HEK293T (cell line): ENCODE data around the gene CCDC85A.

Experiments used
- CTCF ChIA-PET: fragments of 350-600 bp; formaldehyde crosslinking; extraction: SDS; loops from one replicate; lab custom pipeline; 2021; ENCODE audit warnings: antibody characterized with exemption, inconsistent platforms; lab: Yijun Ruan, JAX
- POLR2A ChIA-PET: fragments of 350-600 bp; formaldehyde crosslinking; extraction: SDS; loops from one replicate; lab custom pipeline; 2020; ENCODE audit warnings: antibody characterized with exemption, inconsistent platforms; lab: Yijun Ruan, JAX
- DNase-seq: peaks from one replicate; pipeline ENCODE4 v3.0.0; 2012; ENCODE audit warnings: mixed read lengths; ENCODE audit errors: extremely low spot score
- ARNT ChIP-seq: fragments of 450-650 bp; IDR thresholded peaks from 2 replicates; pipeline ENCODE4 v1.6.1; 2017; ENCODE audit warnings: mild to moderate bottlenecking
- BHLHE40 ChIP-seq: fragments of 450-650 bp; IDR thresholded peaks from 2 replicates; pipeline ENCODE4 v1.6.1; 2016; ENCODE audit warnings: mild to moderate bottlenecking, moderate library complexity, borderline replicate concordance
- CTBP1 ChIP-seq: fragments of 450-650 bp; IDR thresholded peaks from 2 replicates; pipeline ENCODE4 v1.6.1; 2016; ENCODE audit warnings: borderline replicate concordance
- ELF4 ChIP-seq: fragments of 450-650 bp; IDR thresholded peaks from 2 replicates; pipeline ENCODE4 v1.6.1; 2017; ENCODE audit warnings: antibody characterized with exemption
- FOXA1 ChIP-seq: fragments of 450-650 bp; IDR thresholded peaks from 2 replicates; pipeline ENCODE4 v1.6.1; 2016; ENCODE audit warnings: mild to moderate bottlenecking
- FOXK2 ChIP-seq: fragments of 450-650 bp; IDR thresholded peaks from 2 replicates; pipeline ENCODE4 v1.6.1; 2016; ENCODE audit warnings: mild to moderate bottlenecking
- FOXM1 ChIP-seq: fragments of 450-650 bp; IDR thresholded peaks from 2 replicates; pipeline ENCODE4 v1.6.1; 2017; ENCODE audit warnings: mild to moderate bottlenecking, borderline replicate concordance
- HDGF ChIP-seq: fragments of 450-650 bp; IDR thresholded peaks from 2 replicates; pipeline ENCODE4 v1.6.1; 2017; ENCODE audit warnings: antibody characterized with exemption, borderline replicate concordance
- L3MBTL2 ChIP-seq: fragments of 450-650 bp; conservative IDR thresholded peaks from 2 replicates; pipeline ENCODE4 v1.6.1; 2016; ENCODE audit warnings: mild to moderate bottlenecking
- LEF1 ChIP-seq: fragments of 450-650 bp; IDR thresholded peaks from 2 replicates; pipeline ENCODE4 v1.6.1; 2017; ENCODE audit warnings: mild to moderate bottlenecking, borderline replicate concordance
- NFRKB ChIP-seq: fragments of 450-650 bp; IDR thresholded peaks from 2 replicates; pipeline ENCODE4 v1.6.1; 2016; ENCODE audit warnings: mild to moderate bottlenecking, moderate library complexity
- PKNOX1 ChIP-seq: fragments of 450-650 bp; IDR thresholded peaks from 2 replicates; pipeline ENCODE4 v1.6.1; 2016
- SP1 ChIP-seq: fragments of 450-650 bp; IDR thresholded peaks from 2 replicates; pipeline ENCODE4 v1.6.1; 2017
- SUZ12 ChIP-seq: fragments of 450-650 bp; IDR thresholded peaks from 2 replicates; pipeline ENCODE4 v1.6.1; 2016; ENCODE audit warnings: mild to moderate bottlenecking
- TARDBP ChIP-seq: fragments of 450-650 bp; IDR thresholded peaks from 2 replicates; pipeline ENCODE4 v1.6.1; 2016
- ZNF384 ChIP-seq: fragments of 450-650 bp; IDR thresholded peaks from 2 replicates; pipeline ENCODE4 v1.6.1; 2016

Gene CCDC85A

GRCh38 chr2:56177420-56178220 lies 6.2 kb upstream of the CCDC85A start:
- ChIA-PET POLR2A (interaction anchor here (1.0 kb wide), 1 partner anchor 9 kb away, joined by 4 read pairs; no protein-coding TSS in a partner anchor), CTCF (no interaction called here)
- TF ChIP-seq LEF1 (no peak), FOXA1 (no peak), TARDBP (no peak), SP1 (no peak), FOXK2 (no peak), BHLHE40 (no peak), NFRKB (no peak), CTBP1 (no peak), HDGF (no peak), FOXM1 (no peak), PKNOX1 (no peak), SUZ12 (no peak), ARNT (no peak), ELF4 (no peak), L3MBTL2 (no peak), ZNF384 (no peak)
- no peak for DNase-seq

- POLR2A ChIA-PET, result no interaction called here
- CTCF ChIA-PET, result no interaction called here
Measured at GRCh38 chr2:56179931-56180330, 3.9 kb upstream of the CCDC85A start.

GRCh38 chr2:56182420-56182819 lies 1.4 kb upstream of the CCDC85A start:
- TF ChIP-seq FOXK2 (no peak), L3MBTL2 (no peak), NFRKB (no peak), TARDBP (no peak), FOXM1 (no peak), PKNOX1 (no peak)
- ChIA-PET CTCF (interaction anchor here (0.8 kb wide), 1 partner anchor 1065 kb away, joined by 3 read pairs; no protein-coding TSS in a partner anchor), POLR2A (no interaction called here)
- DNase-seq, result no peak

More at GRCh38 chr2:56179931-56180330, 3.9 kb upstream of the CCDC85A start:
- no peak for DNase-seq
- TF ChIP-seq BHLHE40 (no peak), ELF4 (no peak), L3MBTL2 (no peak)

- peak; percentile 17 for DNase-seq
- TF ChIP-seq FOXM1 (no peak), FOXA1 (no peak), ZNF384 (no peak), L3MBTL2 (no peak), ELF4 (no peak), HDGF (no peak), SP1 (no peak), LEF1 (no peak), PKNOX1 (no peak), NFRKB (no peak), BHLHE40 (no peak), SUZ12 (no peak)
- POLR2A ChIA-PET, result no interaction called here
- CTCF ChIA-PET, result interaction anchor here (0.7 to 1.0 kb wide), 3 partner anchors 14 to 567 kb away, joined by 3 read pairs; no protein-coding TSS in a partner anchor
Measured at GRCh38 chr2:56184500-56185011, 766 bp downstream of the CCDC85A start.

- CTCF ChIA-PET, result interaction anchor here (0.7 to 1.0 kb wide), 3 partner anchors 14 to 567 kb away, joined by 3 read pairs; no protein-coding TSS in a partner anchor
- POLR2A ChIA-PET, result no interaction called here
- TF ChIP-seq FOXA1 (no peak), HDGF (no peak), ELF4 (no peak), FOXM1 (no peak), PKNOX1 (no peak)
- no peak for DNase-seq
Measured at GRCh38 chr2:56185101-56185581, 1.4 kb downstream of the CCDC85A start.

- DNase-seq, result peak; percentile 59
- TF ChIP-seq BHLHE40 (no peak), SP1 (no peak), LEF1 (no peak), TARDBP (no peak), NFRKB (no peak), ZNF384 (no peak), ELF4 (no peak), ARNT (no peak), FOXM1 (no peak), HDGF (no peak), FOXA1 (no peak), PKNOX1 (no peak), SUZ12 (no peak), CTBP1 (no peak), FOXK2 (no peak), L3MBTL2 (no peak)
- POLR2A ChIA-PET, result no interaction called here
- CTCF ChIA-PET, result interaction anchor here (0.5 to 1.0 kb wide), 3 partner anchors 45 to 1032 kb away, joined by 3 read pairs; no protein-coding TSS in a partner anchor
Measured at GRCh38 chr2:56185582-56186046, 1.8 kb downstream of the CCDC85A start.
